HG03565 (cell line): Measurements from ENCODE around the gene UBXN2A.
"Not testable (repeated sequence)": the region's sequence is repeated elsewhere in the genome, so short reads cannot be mapped to it uniquely, and the experiment has no call there.

Experiments
- ATAC-seq: cut with Tn5 transposase; IDR thresholded peaks from one replicate; pipeline ENCODE4 v1.9.1; 2021; ENCODE audit warnings: mild to moderate bottlenecking, moderate library complexity; ENCODE audit not compliant: unreplicated experiment

The UBXN2A gene

DNA sequence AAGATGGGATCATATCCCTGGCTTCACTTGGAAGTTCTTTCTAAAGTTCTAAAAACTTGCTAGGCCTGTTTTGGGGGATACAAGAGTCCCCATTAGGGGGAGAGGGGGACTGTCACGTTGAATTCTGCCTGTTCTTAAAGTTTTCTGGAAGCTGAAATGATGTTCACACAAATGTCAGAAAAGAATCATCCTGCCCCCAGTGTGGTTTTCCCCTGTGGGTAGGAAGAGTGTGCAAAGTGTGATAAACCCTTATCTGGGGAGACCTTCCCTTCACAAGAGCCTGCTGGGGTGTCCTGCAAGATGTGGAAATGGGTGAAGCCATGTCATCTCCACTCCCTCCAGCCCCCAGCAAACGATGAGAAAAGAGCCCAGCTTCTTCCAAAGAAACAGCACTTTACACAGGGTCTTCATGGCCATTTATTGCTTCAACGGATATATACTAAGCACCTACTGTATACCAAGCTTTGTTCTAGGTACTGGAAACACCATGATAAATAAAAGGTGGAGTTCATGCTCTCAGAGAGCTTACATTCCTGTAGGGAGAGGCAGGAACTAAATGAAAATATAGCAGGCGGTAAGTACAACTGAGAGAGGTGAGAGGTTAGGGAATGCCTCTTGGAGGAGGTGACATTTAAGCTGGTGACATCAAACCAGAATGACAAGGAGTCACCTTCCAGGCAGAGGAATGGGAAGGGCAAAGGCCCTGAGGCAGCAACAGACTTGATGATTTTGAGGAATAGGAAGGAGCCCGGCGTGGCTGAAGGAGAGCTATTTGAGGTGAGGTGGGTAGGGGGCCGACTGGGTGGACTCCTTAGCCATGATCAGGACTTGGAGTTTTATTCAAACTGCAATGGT, 71.2 kb downstream of the UBXN2A start:
- ATAC-seq = no peak

- ATAC-seq = no peak
Observed at GRCh38 chr2:24012521-24013188, 72.4 kb downstream of the UBXN2A start.

DNA sequence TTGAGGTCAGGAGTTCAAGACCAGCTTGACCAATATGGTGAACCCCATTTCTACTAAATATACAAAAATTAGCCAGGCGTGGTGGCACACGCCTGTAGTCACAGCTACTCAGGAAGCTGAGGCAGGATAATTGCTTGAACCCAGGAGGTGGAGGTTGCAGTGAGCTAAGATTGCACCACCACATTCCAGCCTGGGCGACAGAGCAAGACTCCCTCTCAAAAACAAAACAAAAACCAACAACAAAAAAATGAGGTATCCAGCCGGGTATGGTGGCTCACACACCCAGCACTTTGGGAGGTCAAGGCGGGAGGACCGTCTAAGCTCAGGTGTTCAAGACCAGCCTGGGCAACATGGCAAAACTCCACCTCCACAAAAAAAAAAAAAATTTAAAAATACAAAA, 74.6 kb downstream of the UBXN2A start:
- not testable (repeated sequence) for ATAC-seq

- no peak for ATAC-seq
Observed at GRCh38 chr2:24015562-24016375, 75.5 kb downstream of the UBXN2A start.

DNA sequence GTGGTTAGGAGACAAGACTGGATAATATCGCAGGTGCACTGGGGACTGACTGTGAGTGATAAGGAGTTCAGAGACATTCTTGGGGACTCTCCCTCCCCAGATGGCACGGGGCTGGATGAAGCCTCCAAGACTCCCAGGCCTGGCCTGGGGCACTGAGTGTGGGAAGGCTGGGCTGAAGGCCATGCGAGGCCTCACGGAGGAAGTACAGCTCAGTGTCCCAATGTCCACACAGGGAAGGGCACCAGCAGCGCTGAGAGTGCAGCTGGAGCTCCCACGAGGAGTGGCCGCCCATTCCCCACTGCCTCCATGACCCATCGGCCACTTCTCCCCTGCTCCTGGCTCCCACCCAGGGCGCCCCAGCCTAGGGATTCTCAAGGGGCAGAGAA, 76.1 kb downstream of the UBXN2A start:
- ATAC-seq = no peak

GRCh38 chr2:24016853-24017703, 76.8 kb downstream of the UBXN2A start:
- ATAC-seq = no peak

- ATAC-seq = no peak
Observed at GRCh38 chr2:24017711-24018110, 77.4 kb downstream of the UBXN2A start.

DNA sequence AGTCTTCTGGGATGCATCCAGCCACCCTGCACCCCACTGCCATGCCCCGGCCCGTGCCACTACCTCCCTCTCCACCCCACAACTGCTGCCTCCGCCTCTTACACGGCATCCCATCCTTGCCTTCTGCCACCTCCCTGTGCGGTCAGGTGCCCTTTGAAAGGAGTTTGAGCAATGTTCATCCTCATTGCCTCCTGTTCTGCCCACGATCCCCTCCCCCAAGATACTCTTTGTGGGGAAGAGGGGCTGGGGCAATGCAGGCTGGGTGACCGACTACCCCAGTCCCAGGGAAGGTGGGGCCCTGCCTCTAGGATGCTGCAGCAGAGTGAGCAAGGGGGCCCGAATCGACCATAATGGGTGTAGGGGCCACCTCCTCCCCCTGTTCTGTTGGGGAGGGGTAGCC, 78.0 kb downstream of the UBXN2A start:
- ATAC-seq = no peak

DNA sequence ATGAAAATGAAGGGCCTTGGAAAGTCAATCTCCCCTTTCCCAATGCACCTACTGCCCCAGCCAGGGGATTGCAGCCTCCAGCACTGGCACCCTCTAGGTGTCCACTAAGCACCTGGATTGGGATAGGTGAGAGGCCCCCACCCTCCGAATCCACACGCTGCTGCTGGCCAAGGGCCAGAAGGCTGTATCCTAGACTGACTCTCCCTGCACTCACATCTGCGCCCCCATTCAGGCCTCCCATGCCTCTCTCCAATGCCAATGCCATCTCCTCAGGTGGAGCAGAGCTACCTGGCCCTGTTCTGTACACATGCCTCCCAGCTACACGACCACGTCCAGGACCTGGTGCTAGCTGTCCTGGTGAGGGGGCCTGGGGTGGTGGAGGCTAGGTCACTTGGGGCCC, 79.5 kb downstream of the UBXN2A start:
- no peak for ATAC-seq

- no peak for ATAC-seq
Observed at GRCh38 chr2:24020244-24020643, 80.0 kb downstream of the UBXN2A start.

GRCh38 chr2:24021122-24021998, 81.1 kb downstream of the UBXN2A start:
- no peak for ATAC-seq

DNA sequence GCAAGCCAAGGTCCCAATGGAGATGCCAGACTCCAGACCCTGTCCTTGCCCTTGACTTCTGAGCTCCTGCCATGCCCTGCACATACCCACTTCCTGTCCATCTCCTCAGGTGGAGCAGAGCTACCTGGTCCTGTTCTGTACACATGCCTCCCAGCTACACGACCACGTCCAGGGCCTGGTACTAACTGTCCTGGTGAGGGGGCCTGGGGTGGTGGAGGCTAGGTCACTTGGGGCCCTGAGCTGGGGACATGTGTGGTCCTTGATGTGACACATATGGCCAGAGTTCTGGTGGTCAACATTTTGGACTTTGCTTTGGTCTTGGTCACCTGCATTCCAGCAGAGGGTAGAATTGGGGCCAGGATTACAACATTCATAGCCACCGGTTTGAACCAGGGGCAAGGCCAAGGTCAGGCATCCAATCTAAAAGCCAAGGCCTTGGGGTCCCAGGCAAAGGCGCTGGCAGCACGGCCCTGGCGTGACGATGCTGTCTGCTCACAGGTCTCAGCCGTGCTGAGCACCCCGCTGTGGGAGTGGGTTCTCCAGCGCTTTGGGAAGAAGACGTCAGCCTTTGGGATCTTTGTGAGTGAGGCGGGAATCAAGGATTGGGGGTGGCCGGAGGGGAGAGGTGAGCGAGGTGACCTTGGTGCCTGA, 82.2 kb downstream of the UBXN2A start:
- ATAC-seq = no peak

DNA sequence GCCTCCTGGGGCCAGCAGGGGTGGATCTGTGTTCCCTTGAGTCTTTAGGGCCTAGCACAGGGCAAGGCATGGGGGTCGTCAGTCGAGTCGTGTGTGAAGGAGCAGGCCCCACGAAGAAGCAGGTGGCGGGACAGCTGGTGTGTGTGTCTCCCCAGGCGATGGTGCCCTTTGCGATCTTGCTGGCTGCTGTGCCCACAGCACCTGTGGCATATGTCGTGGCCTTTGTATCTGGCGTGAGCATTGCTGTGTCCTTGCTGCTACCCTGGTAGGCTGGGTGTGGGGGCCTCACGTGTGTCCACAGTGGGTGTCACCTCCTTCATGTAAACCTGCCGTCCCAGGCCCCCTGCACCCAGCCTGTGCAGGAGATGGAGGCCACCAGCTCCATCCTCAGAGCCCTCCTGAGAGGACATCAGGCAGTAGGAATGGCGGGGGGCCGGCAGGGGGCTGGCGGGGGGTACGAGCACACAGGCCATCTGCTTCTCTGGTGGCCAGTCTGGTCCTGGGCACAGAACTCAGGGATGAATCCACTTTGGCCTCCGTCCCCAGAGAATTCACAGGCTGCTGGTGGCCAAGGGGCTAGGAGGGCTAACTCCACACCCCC, 82.8 kb downstream of the UBXN2A start:
- no peak for ATAC-seq

DNA sequence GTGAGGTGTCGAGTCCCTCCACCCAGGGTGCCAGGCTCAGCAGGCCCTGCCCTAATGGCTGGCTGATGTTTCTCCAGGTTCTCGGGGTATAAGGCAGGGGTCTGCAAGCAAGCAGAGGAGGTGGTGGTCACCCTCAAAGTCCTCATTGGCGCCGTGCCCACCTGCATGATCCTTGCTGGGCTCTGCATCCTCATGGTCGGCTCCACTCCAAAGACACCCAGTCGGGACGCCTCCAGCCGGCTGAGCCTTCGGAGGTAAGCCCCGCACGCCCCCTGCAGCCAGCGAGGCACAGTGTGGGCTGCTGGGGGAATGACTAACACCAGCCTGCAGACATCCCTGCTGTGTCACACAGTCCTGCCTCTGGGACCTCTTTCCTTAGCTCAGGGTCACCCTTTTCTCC, 83.8 kb downstream of the UBXN2A start:
- no peak for ATAC-seq

DNA sequence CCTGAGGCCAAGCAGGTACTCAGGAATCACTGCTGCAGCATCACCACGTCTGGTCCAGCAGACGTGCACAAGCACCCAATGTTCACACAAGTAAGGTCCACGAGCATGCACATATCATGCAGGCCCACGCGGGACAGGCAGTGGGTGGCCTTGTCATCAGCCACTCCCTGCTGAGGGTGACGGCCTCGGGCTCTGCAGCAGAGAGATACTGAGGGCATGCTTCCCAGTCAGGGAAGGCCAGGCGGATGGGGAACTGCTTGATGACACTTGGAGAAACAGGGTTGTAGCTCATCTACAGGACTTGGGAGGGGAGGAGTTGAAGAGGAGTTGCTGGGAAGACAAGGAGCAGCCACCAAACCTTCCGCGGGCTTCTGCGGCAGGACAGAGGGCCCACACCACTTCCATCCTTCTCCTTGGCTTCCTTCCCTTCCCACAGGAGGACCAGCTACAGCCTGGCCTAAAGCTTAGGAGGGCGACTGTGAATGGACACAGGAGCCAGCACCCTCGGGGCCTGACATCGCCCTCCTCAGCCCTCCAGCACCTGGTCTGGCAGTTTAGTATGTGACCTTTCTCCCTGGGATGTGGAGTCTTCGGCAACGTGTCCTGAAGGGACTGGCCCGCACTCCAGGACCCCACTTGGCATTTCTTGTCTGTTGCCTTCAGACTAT, 84.9 kb downstream of the UBXN2A start:
- no peak for ATAC-seq

GRCh38 chr2:24026233-24026632, 86.0 kb downstream of the UBXN2A start:
- no peak for ATAC-seq

GRCh38 chr2:24038786-24039499, 98.7 kb downstream of the UBXN2A start:
- ATAC-seq = no peak

- ATAC-seq = no peak
Observed at GRCh38 chr2:24040511-24040910, 100.2 kb downstream of the UBXN2A start.
